ENCODE results near the gene KRT73. TPM values are rescaled to one million over a fixed set of nuclear protein-coding genes. Genes with fewer than 3 reads are reported as not detected.

The KRT73 gene
- total RNA-seq, 1 experiment from 2014 or later = not detected

DNA sequence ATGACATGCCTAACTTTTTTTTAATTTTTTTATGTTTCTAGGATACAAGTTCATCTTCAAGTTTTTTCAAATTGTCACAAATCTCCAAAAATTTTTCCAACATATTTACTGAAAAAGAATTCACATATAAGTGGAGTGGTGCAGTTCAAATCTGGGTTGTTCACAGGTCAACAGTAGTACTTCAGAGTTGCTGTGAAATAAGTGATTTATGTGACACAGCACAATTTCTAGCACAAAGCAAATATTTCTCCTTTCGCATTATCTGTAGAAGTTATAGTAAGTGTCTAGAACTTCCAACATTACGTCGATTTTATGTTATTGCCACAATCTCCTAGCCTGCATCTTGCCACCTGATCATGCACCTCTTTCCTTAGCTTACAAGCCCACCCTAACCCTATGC is 43.3 kb upstream of the KRT73 start:
- no peak overlapping the region for H3K4ac ChIP-seq (ENCODE audit: low read depth, low read length)
- H3K56ac ChIP-seq (ENCODE audit: insufficient read length, low read depth, low read length) = no peak overlapping the region
- H3K27me3 ChIP-seq (ENCODE audit: insufficient read depth, low read length) = no peaks in the 10 kb centered on the region
- H4K91ac ChIP-seq (ENCODE audit: insufficient read length, low read depth, low read length) = no peak overlapping the region
- H3K36me3 Mint-ChIP-seq (ENCODE audit: insufficient read depth in 1 of 3, low read depth in 3 of 3) = no peaks in the 10 kb centered on the region
- no peak overlapping the region for H2BK20ac ChIP-seq (ENCODE audit: low read depth, low read length, poor library complexity, severe bottlenecking)
- no peaks in the 10 kb centered on the region for H3K79me1 ChIP-seq (ENCODE audit: insufficient read depth, low read depth, low read length, poor library complexity, severe bottlenecking)
- no peak overlapping the region for H2BK120ac ChIP-seq (ENCODE audit: low read depth, low read length, poor library complexity, severe bottlenecking)
- H2BK15ac ChIP-seq (ENCODE audit: low read depth, low read length) = no peak overlapping the region
- H3K18ac ChIP-seq (ENCODE audit: insufficient read length, low read depth, low read length) = no peak overlapping the region
- TF ChIP-seq, protein P1, sequence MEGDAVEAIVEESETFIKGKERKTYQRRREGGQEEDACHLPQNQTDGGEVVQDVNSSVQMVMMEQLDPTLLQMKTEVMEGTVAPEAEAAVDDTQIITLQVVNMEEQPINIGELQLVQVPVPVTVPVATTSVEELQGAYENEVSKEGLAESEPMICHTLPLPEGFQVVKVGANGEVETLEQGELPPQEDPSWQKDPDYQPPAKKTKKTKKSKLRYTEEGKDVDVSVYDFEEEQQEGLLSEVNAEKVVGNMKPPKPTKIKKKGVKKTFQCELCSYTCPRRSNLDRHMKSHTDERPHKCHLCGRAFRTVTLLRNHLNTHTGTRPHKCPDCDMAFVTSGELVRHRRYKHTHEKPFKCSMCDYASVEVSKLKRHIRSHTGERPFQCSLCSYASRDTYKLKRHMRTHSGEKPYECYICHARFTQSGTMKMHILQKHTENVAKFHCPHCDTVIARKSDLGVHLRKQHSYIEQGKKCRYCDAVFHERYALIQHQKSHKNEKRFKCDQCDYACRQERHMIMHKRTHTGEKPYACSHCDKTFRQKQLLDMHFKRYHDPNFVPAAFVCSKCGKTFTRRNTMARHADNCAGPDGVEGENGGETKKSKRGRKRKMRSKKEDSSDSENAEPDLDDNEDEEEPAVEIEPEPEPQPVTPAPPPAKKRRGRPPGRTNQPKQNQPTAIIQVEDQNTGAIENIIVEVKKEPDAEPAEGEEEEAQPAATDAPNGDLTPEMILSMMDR (conservative IDR thresholded peaks at IDR 0.05) = no peak
- H3K4me2 ChIP-seq (ENCODE audit: insufficient read depth, insufficient read length, low read length) = no peak overlapping the region
- H3K27ac Mint-ChIP-seq = no peak overlapping the region
- H4K8ac ChIP-seq (replicated peaks; ENCODE audit: insufficient read length, low read depth, low read length) = no peak overlapping the region
- no peaks in the 10 kb centered on the region for H3K9me3 Mint-ChIP-seq
- no peaks in the 10 kb centered on the region for H3K4me1 ChIP-seq (ENCODE audit: insufficient read depth, low read length)
- H3K4me1 Mint-ChIP-seq = peaks cover 0 to 2% of the 10 kb centered on the region in 2 experiments; a peak in 2 of 4 replicates
- H2BK5ac ChIP-seq (ENCODE audit: insufficient read length, low read length) = no peak overlapping the region
- no CpG with 5 or more reads among the region's 3 CpGs for WGBS (ENCODE audit: extremely low coverage, insufficient read length, low lambda C conversion rate)
- H3K23me2 ChIP-seq (ENCODE audit: insufficient read length, low read depth, low read length, poor library complexity, severe bottlenecking) = no peaks in the 10 kb centered on the region
- no peak overlapping the region for H4K5ac ChIP-seq (ENCODE audit: insufficient read length, low read depth, low read length)
- no peak overlapping the region for H2BK12ac ChIP-seq (ENCODE audit: insufficient read length, low read depth, low read length)
- no peak overlapping the region for H3K4me3 Mint-ChIP-seq
- H3K23ac ChIP-seq (ENCODE audit: insufficient read length, low read depth, low read length) = no peak overlapping the region
- no peak overlapping the region for H2AK5ac ChIP-seq (ENCODE audit: insufficient read length, low read length)
- H3K27me3 Mint-ChIP-seq (ENCODE audit: low read depth) = peaks cover 22% of the 10 kb centered on the region
- no peak overlapping the region for H3T11ph ChIP-seq (ENCODE audit: low read length)
- H3K9me3 ChIP-seq (ENCODE audit: control insufficient read depth, low read depth, low read length) = no peaks in the 10 kb centered on the region
- H2AFZ ChIP-seq (ENCODE audit: low read length) = no peak overlapping the region
- H3K79me2 ChIP-seq (ENCODE audit: insufficient read depth, low read length) = no peaks in the 10 kb centered on the region
- no peak overlapping the region for H3K27ac ChIP-seq (ENCODE audit: insufficient read length, low read depth, low read length)
- no peak overlapping the region for H3K14ac ChIP-seq (ENCODE audit: insufficient read depth, low read length)
- H3K9ac ChIP-seq (ENCODE audit: extremely low read depth, insufficient read length, low read length) = no peak overlapping the region
- DNase-seq = no peak
- peaks cover 2% of the 10 kb centered on the region for H4K20me1 ChIP-seq (ENCODE audit: control insufficient read depth, insufficient read depth, insufficient read length)
